ENCODE measurements around the gene SOD1. TPM values are rescaled to one million over a fixed set of nuclear protein-coding genes. Genes with fewer than 3 reads are reported as not detected.

The SOD1 gene
- total RNA-seq, 1 donor from 2014 or later, result 183 TPM

- Histone ChIP-seq H2AFZ (replicated peaks) (no peak overlapping the region), H3K27me3 (no peaks in the 10 kb centered on the region), H3K4me2 (no peak overlapping the region), H3K27ac (no peak overlapping the region), H4K20me1 (ENCODE audit: low read depth) (peaks cover 15% of the 10 kb centered on the region), H3K79me2 (ENCODE audit: low read depth) (peaks cover 40% of the 10 kb centered on the region), H3K4me3 (no peak overlapping the region), H3K9me3 (ENCODE audit: low read depth) (no peaks in the 10 kb centered on the region), H3K36me3 (peaks cover 53% of the 10 kb centered on the region), H3K9ac (no peak overlapping the region), H3F3A (ENCODE audit: low read depth) (peaks cover 22% of the 10 kb centered on the region), H3K4me1 (no peaks in the 10 kb centered on the region)
- TF ChIP-seq EZH2 (IDR thresholded peaks at IDR 0.05) (no peak), EZH2phosphoT487 (IDR thresholded peaks at IDR 0.05) (no peak), CTCF (IDR thresholded peaks at IDR 0.05) (no peak)
- DNase-seq (ENCODE audit: low spot score), result no peak
- H3K4me1 Mint-ChIP-seq, result no peaks in the 10 kb centered on the region
- H3K9me3 Mint-ChIP-seq, result no peaks in the 10 kb centered on the region
- H3K27ac Mint-ChIP-seq, result no peak overlapping the region
- peaks cover 56% of the 10 kb centered on the region for H3K36me3 Mint-ChIP-seq
- no peak overlapping the region for H3K4me3 Mint-ChIP-seq
- H3K27me3 Mint-ChIP-seq (ENCODE audit: insufficient read depth, low read depth), result no peaks in the 10 kb centered on the region
These were observed 26.9 kb downstream of the SOD1 start for GRCh38 chr21:31686272-31686915.

- Histone ChIP-seq H3K9me3 (ENCODE audit: low read depth) (no peaks in the 10 kb centered on the region), H3K9ac (no peak overlapping the region), H3K27ac (no peak overlapping the region), H3K36me3 (peaks cover 58% of the 10 kb centered on the region), H3K79me2 (ENCODE audit: low read depth) (peaks cover 37% of the 10 kb centered on the region), H3K4me3 (no peak overlapping the region), H2AFZ (replicated peaks) (no peak overlapping the region), H3K27me3 (no peaks in the 10 kb centered on the region), H3F3A (ENCODE audit: low read depth) (peaks cover 26% of the 10 kb centered on the region), H3K4me2 (no peak overlapping the region), H3K4me1 (no peaks in the 10 kb centered on the region), H4K20me1 (ENCODE audit: low read depth) (peaks cover 15% of the 10 kb centered on the region)
- TF ChIP-seq EZH2 (IDR thresholded peaks at IDR 0.05), result no peak
- no peak for TF ChIP-seq EZH2phosphoT487 (IDR thresholded peaks at IDR 0.05)
- TF ChIP-seq CTCF (IDR thresholded peaks at IDR 0.05), result no peak
- Mint-ChIP-seq H3K36me3 (peaks cover 53% of the 10 kb centered on the region), H3K4me1 (no peaks in the 10 kb centered on the region), H3K27me3 (ENCODE audit: insufficient read depth, low read depth) (no peaks in the 10 kb centered on the region), H3K27ac (no peak overlapping the region), H3K9me3 (no peaks in the 10 kb centered on the region), H3K4me3 (no peak overlapping the region)
- DNase-seq (ENCODE audit: low spot score), result no peak
These were observed 27.6 kb downstream of the SOD1 start for GRCh38 chr21:31687108-31687507.

GRCh38 chr21:31688603-31689368 is 29.3 kb downstream of the SOD1 start:
- peaks cover 32% of the 10 kb centered on the region for H3K79me2 ChIP-seq (ENCODE audit: low read depth)
- Mint-ChIP-seq H3K36me3 (peaks cover 48% of the 10 kb centered on the region), H3K4me3 (no peak overlapping the region), H3K27ac (no peak overlapping the region), H3K27me3 (ENCODE audit: insufficient read depth, low read depth) (no peaks in the 10 kb centered on the region), H3K4me1 (no peaks in the 10 kb centered on the region), H3K9me3 (no peaks in the 10 kb centered on the region)
- H3K9ac ChIP-seq, result no peak overlapping the region
- no peak overlapping the region for H3K27ac ChIP-seq
- no peak overlapping the region for H3K4me3 ChIP-seq
- no peak overlapping the region for H3K4me2 ChIP-seq
- peaks cover 67% of the 10 kb centered on the region for H3K36me3 ChIP-seq
- no peaks in the 10 kb centered on the region for H3K9me3 ChIP-seq (ENCODE audit: low read depth)
- H3F3A ChIP-seq (ENCODE audit: low read depth), result peaks cover 40% of the 10 kb centered on the region
- peaks cover 7% of the 10 kb centered on the region for H4K20me1 ChIP-seq (ENCODE audit: low read depth)
- no peak for TF ChIP-seq CTCF (IDR thresholded peaks at IDR 0.05)
- no peak for TF ChIP-seq EZH2phosphoT487 (IDR thresholded peaks at IDR 0.05)
- no peak for TF ChIP-seq EZH2 (IDR thresholded peaks at IDR 0.05)
- no peak overlapping the region for H2AFZ ChIP-seq (replicated peaks)
- no peak for DNase-seq (ENCODE audit: low spot score)
- no peaks in the 10 kb centered on the region for H3K4me1 ChIP-seq
- H3K27me3 ChIP-seq, result no peaks in the 10 kb centered on the region

Measured in neural progenitor cell (in vitro differentiated cells).